H9 (cell line): ENCODE measurements around the gene PRRX2. TPM values are rescaled to one million over a fixed set of nuclear protein-coding genes. Genes with fewer than 3 reads are reported as not detected.
"Not testable (repeated sequence)": the region's sequence is repeated elsewhere in the genome, so short reads cannot be mapped to it uniquely, and the experiment has no call there.

Experiments used
- DNase-seq: peaks from one replicate; pipeline ENCODE4 v3.0.0-alpha.2; 2017
- H2AFZ ChIP-seq: one replicate; pipeline ENCODE4 v1.6.1; 2013; ENCODE audit warnings: mild to moderate bottlenecking, low read length, control low read depth, moderate library complexity
- H2AK5ac ChIP-seq: 2 replicates; pipeline ENCODE4 v1.6.1; 2013; ENCODE audit warnings: low read length, control low read depth, mixed read lengths; ENCODE audit not compliant: insufficient read length
- H2BK120ac ChIP-seq: one replicate; pipeline ENCODE4 v1.6.1; 2013; ENCODE audit warnings: low read depth, mild to moderate bottlenecking, low read length, control low read depth, inconsistent platforms; ENCODE audit not compliant: poor library complexity, severe bottlenecking
- H2BK12ac ChIP-seq: 2 replicates; pipeline ENCODE4 v1.6.1; 2013; ENCODE audit warnings: low read length, control low read depth, mixed read lengths, low read depth; ENCODE audit not compliant: insufficient read length
- H2BK15ac ChIP-seq: 2 replicates; pipeline ENCODE4 v1.6.1; 2013; ENCODE audit warnings: low read depth, low read length, control low read depth
- H2BK20ac ChIP-seq: one replicate; pipeline ENCODE4 v1.6.1; 2013; ENCODE audit warnings: low read depth, mild to moderate bottlenecking, low read length, control low read depth, inconsistent platforms; ENCODE audit not compliant: poor library complexity, severe bottlenecking
- H2BK5ac ChIP-seq: 2 replicates; pipeline ENCODE4 v1.6.1; 2013; ENCODE audit warnings: low read length, control low read depth, mixed read lengths; ENCODE audit not compliant: insufficient read length
- H3K14ac ChIP-seq: 2 replicates; pipeline ENCODE4 v1.6.1; 2013; ENCODE audit warnings: low read length, control low read depth; ENCODE audit not compliant: insufficient read depth
- H3K18ac ChIP-seq: 2 replicates; pipeline ENCODE4 v1.6.1; 2013; ENCODE audit warnings: low read depth, mild to moderate bottlenecking, mixed read lengths, low read length, control low read depth; ENCODE audit not compliant: insufficient read length
- H3K23ac ChIP-seq: 2 replicates; pipeline ENCODE4 v1.6.1; 2013; ENCODE audit warnings: low read length, control low read depth, mixed read lengths, low read depth; ENCODE audit not compliant: insufficient read length
- H3K23me2 ChIP-seq: 2 replicates; pipeline ENCODE4 v1.6.1; 2013; ENCODE audit warnings: low read depth, mild to moderate bottlenecking, mixed read lengths, low read length, control low read depth; ENCODE audit not compliant: insufficient read length, poor library complexity, severe bottlenecking
- H3K27ac ChIP-seq: 2 replicates; pipeline ENCODE4 v1.5.1; 2013; ENCODE audit warnings: low read length, control low read depth, mixed read lengths, low read depth; ENCODE audit not compliant: insufficient read length
- H3K27me3 ChIP-seq: 2 replicates; pipeline ENCODE4 v1.6.1; 2013; ENCODE audit warnings: low read length, control low read depth, inconsistent platforms; ENCODE audit not compliant: insufficient read depth
- H3K4ac ChIP-seq: 2 replicates; pipeline ENCODE4 v1.6.1; 2013; ENCODE audit warnings: low read depth, mild to moderate bottlenecking, control low read depth, inconsistent platforms, low read length, moderate library complexity
- H3K4me1 ChIP-seq: 2 replicates; pipeline ENCODE4 v1.6.1; 2013; ENCODE audit warnings: low read length, control low read depth, inconsistent platforms; ENCODE audit not compliant: insufficient read depth
- H3K4me2 ChIP-seq: 2 replicates; pipeline ENCODE4 v1.6.1; 2013; ENCODE audit warnings: low read length, control low read depth, mixed read lengths; ENCODE audit not compliant: insufficient read length, insufficient read depth
- H3K56ac ChIP-seq: 2 replicates; pipeline ENCODE4 v1.6.1; 2013; ENCODE audit warnings: low read depth, mild to moderate bottlenecking, mixed read lengths, low read length, control low read depth; ENCODE audit not compliant: insufficient read length
- H3K79me1 ChIP-seq: 2 replicates; pipeline ENCODE4 v1.6.1; 2013; ENCODE audit warnings: low read depth, mild to moderate bottlenecking, moderate library complexity, low read length, control low read depth, inconsistent platforms; ENCODE audit not compliant: insufficient read depth, poor library complexity, severe bottlenecking
- H3K79me2 ChIP-seq: 2 replicates; pipeline ENCODE4 v1.6.1; 2013; ENCODE audit warnings: low read length, control low read depth, inconsistent platforms; ENCODE audit not compliant: insufficient read depth
- H3K9ac ChIP-seq: 2 replicates; pipeline ENCODE4 v1.6.1; 2013; ENCODE audit warnings: low read length, control low read depth, mixed read lengths; ENCODE audit not compliant: insufficient read length; ENCODE audit errors: extremely low read depth
- H3K9me3 ChIP-seq: one replicate; pipeline ENCODE4 v1.6.1; 2013; ENCODE audit warnings: low read depth, low read length, inconsistent platforms; ENCODE audit not compliant: control insufficient read depth
- H3T11ph ChIP-seq: one replicate; pipeline ENCODE4 v1.6.1; 2013; ENCODE audit warnings: mild to moderate bottlenecking, low read length, control low read depth, inconsistent platforms
- H4K20me1 ChIP-seq: one replicate; pipeline ENCODE4 v1.6.1; 2013; ENCODE audit not compliant: control insufficient read depth, insufficient read length, insufficient read depth
- H4K5ac ChIP-seq: 2 replicates; pipeline ENCODE4 v1.6.1; 2013; ENCODE audit warnings: low read depth, mild to moderate bottlenecking, mixed read lengths, low read length, control low read depth; ENCODE audit not compliant: insufficient read length
- H4K8ac ChIP-seq: replicated peaks from 2 replicates; pipeline ENCODE4 v1.6.1; 2013; ENCODE audit warnings: low read length, control low read depth, mixed read lengths, low read depth; ENCODE audit not compliant: insufficient read length
- H4K91ac ChIP-seq: 2 replicates; pipeline ENCODE4 v1.6.1; 2013; ENCODE audit warnings: low read depth, mild to moderate bottlenecking, moderate library complexity, mixed read lengths, low read length, control low read depth; ENCODE audit not compliant: insufficient read length
- H3K27ac Mint-ChIP-seq, 3 experiments: 2 replicates in 2 of 3; 3 replicates in 1 of 3; pipeline ENCODE4 v1.8.0; 2020 to 2021; ENCODE audit warnings: mixed read lengths in 3 of 3, mild to moderate bottlenecking in 1 of 3, moderate library complexity in 1 of 3
- H3K27me3 Mint-ChIP-seq: 2 replicates; pipeline ENCODE4 v1.8.0; 2021; ENCODE audit warnings: low read depth, mild to moderate bottlenecking, moderate library complexity, mixed read lengths
- H3K36me3 Mint-ChIP-seq, 3 experiments: 2 replicates in 2 of 3; 3 replicates in 1 of 3; pipeline ENCODE4 v1.8.0; 2020 to 2021; ENCODE audit warnings: low read depth in 3 of 3, mixed read lengths in 3 of 3; ENCODE audit not compliant: insufficient read depth in 1 of 3
- H3K4me1 Mint-ChIP-seq, 2 experiments: 2 replicates each; pipeline ENCODE4 v1.8.0; 2020; ENCODE audit warnings: mixed read lengths in 2 of 2
- H3K4me3 Mint-ChIP-seq, 2 experiments: 2 replicates in 1 of 2; 3 replicates in 1 of 2; pipeline ENCODE4 v1.8.0; 2020 to 2021; ENCODE audit warnings: mild to moderate bottlenecking in 2 of 2, mixed read lengths in 2 of 2, moderate library complexity in 1 of 2
- H3K9me3 Mint-ChIP-seq, 2 experiments: 2 replicates in 1 of 2; 3 replicates in 1 of 2; pipeline ENCODE4 v1.8.0; 2020; ENCODE audit warnings: mild to moderate bottlenecking in 2 of 2, mixed read lengths in 2 of 2, moderate library complexity in 1 of 2
- WGBS: extraction: QIAGEN DNeasy Blood & Tissue Kit; methylation state at CpG from one replicate; pipeline ENCODE4 v1.1.7; 2013; ENCODE audit warnings: missing lambda C conversion rate, low lambda C conversion rate, mixed read lengths; ENCODE audit not compliant: insufficient read length; ENCODE audit errors: extremely low coverage; 5-methylcytosine and 5-hydroxymethylcytosine counted together
- total RNA-seq: library from RNA; stranded (reverse); gene quantifications from 2 replicates; pipeline ENCODE4 v1.2.1, GENCODE V29; 2021
- TF ChIP-seq, protein P1 (sequence below): fragments of 200-600 bp; sonication (generic); conservative IDR thresholded peaks from 3 replicates; pipeline ENCODE4 v1.8.0; 2021; ENCODE audit warnings: antibody characterized with exemption, mild to moderate bottlenecking

The PRRX2 gene
- total RNA-seq, 1 experiment from 2014 or later, result 3.9 TPM

GRCh38 chr9:129635099-129636065 lies 30.1 kb upstream of the PRRX2 start:
- WGBS, result no CpG with 5 or more reads among the region's 34 CpGs
- peaks cover 24% of the 10 kb centered on the region; the same call in 1 of the 2 replicates for H3K79me2 ChIP-seq

GRCh38 chr9:129636343-129636742 lies 29.1 kb upstream of the PRRX2 start:
- H3K23me2 ChIP-seq, H2AFZ ChIP-seq, H3K27ac Mint-ChIP-seq, H3K56ac ChIP-seq, H3K14ac ChIP-seq, H3K4me1 ChIP-seq, H3T11ph ChIP-seq, H3K23ac ChIP-seq, H3K18ac ChIP-seq, H4K91ac ChIP-seq, DNase-seq, H4K20me1 ChIP-seq, H3K27ac ChIP-seq, H3K9me3 Mint-ChIP-seq, H2BK15ac ChIP-seq, H2BK120ac ChIP-seq, H3K4ac ChIP-seq, H2BK20ac ChIP-seq, H2AK5ac ChIP-seq, H3K27me3 ChIP-seq, H3K9ac ChIP-seq, H2BK12ac ChIP-seq, H2BK5ac ChIP-seq, H3K79me1 ChIP-seq, H4K5ac ChIP-seq, H3K9me3 ChIP-seq, H3K4me2 ChIP-seq, H3K4me3 Mint-ChIP-seq, H4K8ac ChIP-seq, H3K27me3 Mint-ChIP-seq: not testable (repeated sequence)
- Mint-ChIP-seq H3K36me3 (peaks cover 24 to 61% (median 60%) of the 10 kb centered on the region in 3 experiments), H3K4me1 (peaks cover 7 to 14% of the 10 kb centered on the region in 2 experiments)
- WGBS, result no CpG with 5 or more reads among the region's 10 CpGs
- H3K79me2 ChIP-seq, result peaks cover 17% of the 10 kb centered on the region; the same call in 1 of the 2 replicates

More at GRCh38 chr9:129635099-129636065, 30.1 kb upstream of the PRRX2 start:
- H3K23ac ChIP-seq, result no peak overlapping the region
- peaks cover 2% of the 10 kb centered on the region for H3K27me3 Mint-ChIP-seq
- peaks cover 2% of the 10 kb centered on the region for H3K79me1 ChIP-seq
- peaks cover 24 to 65% (median 65%) of the 10 kb centered on the region in 3 experiments; a peak in 6 of 7 replicates for H3K36me3 Mint-ChIP-seq
- H4K5ac ChIP-seq, result no peak overlapping the region
- H2BK12ac ChIP-seq, result no peak overlapping the region
- H3K4me3 Mint-ChIP-seq, result no peak overlapping the region
- no peak overlapping the region for H2AFZ ChIP-seq
- no peak for DNase-seq
- no peak overlapping the region for H3K14ac ChIP-seq
- no peaks in the 10 kb centered on the region for H3K4me1 ChIP-seq
- H4K20me1 ChIP-seq, result no peaks in the 10 kb centered on the region
- no peak overlapping the region for H4K8ac ChIP-seq
- H4K91ac ChIP-seq, result no peak overlapping the region
- no peaks in the 10 kb centered on the region for H3K23me2 ChIP-seq
- H2BK15ac ChIP-seq, result no peak overlapping the region
- no peak overlapping the region for H3K27ac Mint-ChIP-seq
- H2BK120ac ChIP-seq, result no peak overlapping the region
- no peak overlapping the region for H3K9ac ChIP-seq
- H3K9me3 Mint-ChIP-seq, result no peaks in the 10 kb centered on the region; a peak in 1 of 5 replicates
- H3K9me3 ChIP-seq, result no peaks in the 10 kb centered on the region
- H3K4me1 Mint-ChIP-seq, result peaks cover 9 to 14% of the 10 kb centered on the region in 2 experiments
- no peak overlapping the region for H3K4ac ChIP-seq
- no peak overlapping the region for H2BK20ac ChIP-seq
- H3K27ac ChIP-seq, result no peak overlapping the region
- no peak overlapping the region for H3K56ac ChIP-seq
- H3K27me3 ChIP-seq, result no peaks in the 10 kb centered on the region
- no peak overlapping the region for H3K18ac ChIP-seq
- no peak overlapping the region for H3T11ph ChIP-seq
- TF ChIP-seq, protein P1, sequence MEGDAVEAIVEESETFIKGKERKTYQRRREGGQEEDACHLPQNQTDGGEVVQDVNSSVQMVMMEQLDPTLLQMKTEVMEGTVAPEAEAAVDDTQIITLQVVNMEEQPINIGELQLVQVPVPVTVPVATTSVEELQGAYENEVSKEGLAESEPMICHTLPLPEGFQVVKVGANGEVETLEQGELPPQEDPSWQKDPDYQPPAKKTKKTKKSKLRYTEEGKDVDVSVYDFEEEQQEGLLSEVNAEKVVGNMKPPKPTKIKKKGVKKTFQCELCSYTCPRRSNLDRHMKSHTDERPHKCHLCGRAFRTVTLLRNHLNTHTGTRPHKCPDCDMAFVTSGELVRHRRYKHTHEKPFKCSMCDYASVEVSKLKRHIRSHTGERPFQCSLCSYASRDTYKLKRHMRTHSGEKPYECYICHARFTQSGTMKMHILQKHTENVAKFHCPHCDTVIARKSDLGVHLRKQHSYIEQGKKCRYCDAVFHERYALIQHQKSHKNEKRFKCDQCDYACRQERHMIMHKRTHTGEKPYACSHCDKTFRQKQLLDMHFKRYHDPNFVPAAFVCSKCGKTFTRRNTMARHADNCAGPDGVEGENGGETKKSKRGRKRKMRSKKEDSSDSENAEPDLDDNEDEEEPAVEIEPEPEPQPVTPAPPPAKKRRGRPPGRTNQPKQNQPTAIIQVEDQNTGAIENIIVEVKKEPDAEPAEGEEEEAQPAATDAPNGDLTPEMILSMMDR, result no peak
- no peak overlapping the region for H2BK5ac ChIP-seq
- no peak overlapping the region for H2AK5ac ChIP-seq
- H3K4me2 ChIP-seq, result no peak overlapping the region
